Osteoblast (primary cell): ENCODE measurements around the gene PDGFD. TPM values are rescaled to one million over a fixed set of nuclear protein-coding genes. Genes with fewer than 3 reads are reported as not detected.

Experiments used
- DNase-seq: peaks from one replicate; pipeline ENCODE4 v3.0.0; 2011; ENCODE audit warnings: low spot score, mixed read lengths; ENCODE audit not compliant: insufficient read length; ENCODE audit errors: missing footprints
- H2AFZ ChIP-seq: 2 replicates; pipeline ENCODE4 v1.6.0; 2011; ENCODE audit warnings: mild to moderate bottlenecking, low read length
- H3K27ac ChIP-seq: 2 replicates; pipeline ENCODE4 v1.5.1; 2011; ENCODE audit warnings: mild to moderate bottlenecking, low read depth, low read length, moderate library complexity
- H3K27me3 ChIP-seq: 2 replicates; pipeline ENCODE4 v1.6.0; 2012; ENCODE audit warnings: mild to moderate bottlenecking, control low read depth, inconsistent platforms, low read length, moderate library complexity; ENCODE audit not compliant: insufficient read depth
- H3K36me3 ChIP-seq: 2 replicates; pipeline ENCODE4 v1.5.1; 2011; ENCODE audit warnings: mild to moderate bottlenecking, low read length, control low read depth, moderate library complexity; ENCODE audit not compliant: insufficient read depth
- H3K4me1 ChIP-seq: 2 replicates; pipeline ENCODE4 v1.5.1; 2011; ENCODE audit warnings: mild to moderate bottlenecking, low read length, control low read depth, moderate library complexity; ENCODE audit not compliant: insufficient read depth
- H3K4me2 ChIP-seq: 2 replicates; pipeline ENCODE4 v1.6.0; 2011; ENCODE audit warnings: mild to moderate bottlenecking, low read length; ENCODE audit not compliant: insufficient read depth
- H3K4me3 ChIP-seq: fragments of 200-600 bp; sonication (generic); 3 replicates; pipeline ENCODE4 v1.5.1; 2012; ENCODE audit warnings: mild to moderate bottlenecking, low read length, inconsistent platforms; ENCODE audit not compliant: insufficient read depth
- H3K79me2 ChIP-seq: 2 replicates; pipeline ENCODE4 v1.6.0; 2012; ENCODE audit warnings: mild to moderate bottlenecking, low read length, control low read depth, inconsistent platforms; ENCODE audit not compliant: insufficient read depth
- H3K9me3 ChIP-seq: 2 replicates; pipeline ENCODE4 v1.5.1; 2011; ENCODE audit warnings: low read depth, low read length, control low read depth
- H4K20me1 ChIP-seq: 2 replicates; pipeline ENCODE4 v1.6.0; 2012; ENCODE audit warnings: mild to moderate bottlenecking, low read length, control low read depth; ENCODE audit not compliant: insufficient read depth
- total RNA-seq: library from RNA; depleted of rRNA; stranded (reverse); fragments of >200 nt; gene quantifications from 2 replicates; pipeline ENCODE4 v1.2.3, GENCODE V29; 2012
- TF ChIP-seq, protein P1 (sequence below): IDR thresholded peaks from 2 replicates; pipeline ENCODE4 v1.5.1; 2011; ENCODE audit warnings: mild to moderate bottlenecking, low read depth, low read length, moderate library complexity; ENCODE audit errors: extremely low read depth

Gene PDGFD
- total RNA-seq, 1 donor: 4.7 TPM

DNA sequence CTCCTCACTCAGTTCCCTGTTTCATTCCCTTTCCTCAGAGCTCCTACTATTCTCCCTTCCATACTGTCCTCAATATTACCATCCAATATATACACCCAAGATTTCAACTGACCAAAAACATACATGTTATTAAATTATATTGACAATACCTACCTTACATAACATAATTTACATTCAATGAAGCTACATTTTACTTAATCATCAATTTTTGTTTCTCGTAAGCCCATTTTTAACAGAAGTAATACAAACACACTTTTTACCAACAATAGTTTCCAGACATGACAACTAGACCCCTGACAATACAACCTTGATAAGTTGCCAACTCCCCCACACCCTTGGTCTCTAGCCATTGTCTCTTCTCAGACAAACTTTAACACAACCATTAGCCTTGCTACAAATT, 273.3 kb downstream of the PDGFD start:
- Histone ChIP-seq H3K27me3 (no peaks in the 10 kb centered on the region), H3K4me2 (no peak overlapping the region), H3K4me3 (no peak overlapping the region), H3K36me3 (no peaks in the 10 kb centered on the region), H3K79me2 (no peaks in the 10 kb centered on the region), H3K4me1 (no peaks in the 10 kb centered on the region), H2AFZ (no peak overlapping the region), H3K27ac (no peak overlapping the region), H4K20me1 (no peaks in the 10 kb centered on the region), H3K9me3 (no peaks in the 10 kb centered on the region)
- TF ChIP-seq, protein P1, sequence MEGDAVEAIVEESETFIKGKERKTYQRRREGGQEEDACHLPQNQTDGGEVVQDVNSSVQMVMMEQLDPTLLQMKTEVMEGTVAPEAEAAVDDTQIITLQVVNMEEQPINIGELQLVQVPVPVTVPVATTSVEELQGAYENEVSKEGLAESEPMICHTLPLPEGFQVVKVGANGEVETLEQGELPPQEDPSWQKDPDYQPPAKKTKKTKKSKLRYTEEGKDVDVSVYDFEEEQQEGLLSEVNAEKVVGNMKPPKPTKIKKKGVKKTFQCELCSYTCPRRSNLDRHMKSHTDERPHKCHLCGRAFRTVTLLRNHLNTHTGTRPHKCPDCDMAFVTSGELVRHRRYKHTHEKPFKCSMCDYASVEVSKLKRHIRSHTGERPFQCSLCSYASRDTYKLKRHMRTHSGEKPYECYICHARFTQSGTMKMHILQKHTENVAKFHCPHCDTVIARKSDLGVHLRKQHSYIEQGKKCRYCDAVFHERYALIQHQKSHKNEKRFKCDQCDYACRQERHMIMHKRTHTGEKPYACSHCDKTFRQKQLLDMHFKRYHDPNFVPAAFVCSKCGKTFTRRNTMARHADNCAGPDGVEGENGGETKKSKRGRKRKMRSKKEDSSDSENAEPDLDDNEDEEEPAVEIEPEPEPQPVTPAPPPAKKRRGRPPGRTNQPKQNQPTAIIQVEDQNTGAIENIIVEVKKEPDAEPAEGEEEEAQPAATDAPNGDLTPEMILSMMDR: no peak
- DNase-seq: no peak

DNA sequence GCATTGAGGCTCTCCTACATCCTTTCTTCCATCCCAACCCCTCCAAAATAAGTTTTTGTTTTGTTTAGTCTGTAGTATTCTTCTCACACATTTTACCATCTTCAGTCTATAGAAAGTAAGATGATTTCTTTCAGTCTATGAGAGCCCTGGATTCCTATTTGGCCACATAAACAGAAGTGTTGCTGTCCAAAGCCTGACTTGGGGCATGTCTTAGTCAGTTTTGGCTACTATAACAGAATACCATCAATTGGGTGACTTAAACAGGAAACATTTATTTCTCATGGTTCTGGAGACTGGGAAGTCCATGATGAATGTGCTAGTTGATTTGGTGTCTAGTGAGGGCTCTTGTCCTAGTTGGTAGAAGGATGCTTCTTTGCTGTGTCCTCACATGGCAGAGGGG, 274.3 kb downstream of the PDGFD start:
- no peak overlapping the region for H3K4me3 ChIP-seq
- no peaks in the 10 kb centered on the region for H3K4me1 ChIP-seq
- H3K36me3 ChIP-seq: no peaks in the 10 kb centered on the region
- no peaks in the 10 kb centered on the region for H3K9me3 ChIP-seq
- H3K27me3 ChIP-seq: no peaks in the 10 kb centered on the region
- H3K4me2 ChIP-seq: no peak overlapping the region
- no peak overlapping the region for H3K27ac ChIP-seq
- H2AFZ ChIP-seq: no peak overlapping the region
- TF ChIP-seq, protein P1: no peak
- no peak for DNase-seq
- no peaks in the 10 kb centered on the region for H3K79me2 ChIP-seq
- H4K20me1 ChIP-seq: no peaks in the 10 kb centered on the region

DNA sequence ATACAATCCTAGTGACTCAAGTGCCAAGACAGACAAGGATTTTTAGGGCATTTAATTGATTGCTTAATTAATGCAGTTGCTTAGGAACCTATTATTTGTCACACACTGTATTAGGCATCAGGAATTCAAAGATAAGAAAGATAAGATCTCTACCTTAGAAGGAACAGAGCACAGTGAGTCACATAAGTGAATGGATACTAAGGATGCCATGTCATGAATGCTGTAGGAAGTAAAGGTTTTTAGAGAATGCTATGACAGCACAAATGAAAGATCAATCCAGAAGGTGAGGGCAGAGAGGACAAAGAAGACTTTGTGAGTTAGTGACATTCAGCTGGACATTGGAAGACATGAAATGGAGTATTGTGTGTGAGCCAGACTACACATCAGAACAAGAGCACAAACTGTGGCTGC, 275.4 kb downstream of the PDGFD start:
- TF ChIP-seq, protein P1: no peak
- Histone ChIP-seq H3K4me1 (no peaks in the 10 kb centered on the region), H3K36me3 (no peaks in the 10 kb centered on the region), H4K20me1 (no peaks in the 10 kb centered on the region), H3K27ac (no peak overlapping the region), H3K79me2 (no peaks in the 10 kb centered on the region), H3K9me3 (no peaks in the 10 kb centered on the region), H3K4me2 (no peak overlapping the region), H3K27me3 (no peaks in the 10 kb centered on the region), H3K4me3 (no peak overlapping the region), H2AFZ (no peak overlapping the region)
- no peak for DNase-seq

DNA sequence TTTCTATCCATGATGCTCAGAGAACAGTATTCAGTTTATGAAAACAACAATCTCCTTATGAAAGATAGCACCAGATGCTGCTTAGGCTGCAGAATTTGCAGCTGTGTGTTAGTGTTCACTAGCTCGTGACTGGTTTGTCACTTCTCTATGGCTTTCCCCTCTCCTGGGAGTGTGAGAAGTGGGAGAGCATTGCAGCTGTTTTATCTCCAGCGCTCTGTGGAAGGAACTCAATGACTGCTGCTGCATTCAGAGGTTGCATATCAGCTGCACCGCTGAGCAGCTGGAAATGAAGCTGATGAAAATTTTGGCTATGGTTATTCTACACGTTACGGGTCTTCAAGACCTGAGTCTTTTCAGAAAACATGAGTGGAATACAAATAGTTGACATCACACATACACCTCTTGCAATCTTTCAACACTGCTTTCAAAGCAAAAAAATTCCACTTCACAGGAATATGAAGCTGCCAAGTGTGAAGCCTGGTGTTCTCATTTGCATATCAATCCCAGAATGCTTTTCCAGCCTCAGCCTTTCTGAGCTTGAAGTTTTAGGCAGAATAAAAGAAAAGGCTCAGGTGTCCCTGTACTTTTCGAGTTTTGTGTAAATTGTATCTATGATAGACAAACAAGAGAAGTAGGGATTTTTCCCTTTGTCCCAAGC, 276.8 kb downstream of the PDGFD start:
- Histone ChIP-seq H3K4me2 (no peak overlapping the region), H3K27me3 (no peaks in the 10 kb centered on the region), H2AFZ (no peak overlapping the region), H3K9me3 (no peaks in the 10 kb centered on the region), H4K20me1 (no peaks in the 10 kb centered on the region), H3K4me1 (no peaks in the 10 kb centered on the region), H3K27ac (no peak overlapping the region), H3K36me3 (no peaks in the 10 kb centered on the region), H3K4me3 (no peak overlapping the region), H3K79me2 (no peaks in the 10 kb centered on the region)
- TF ChIP-seq, protein P1: no peak
- DNase-seq: no peak
